Activated CD4-positive, alpha-beta T cell treated with anti-CD3 and anti-CD28 coated beads for 1 hour (primary cell): ENCODE results near the gene SMPD3.
A peak's percentile ranks its signal among the peaks of the same experiment; 100 is the strongest.

Source experiments
- DNase-seq: peaks from one replicate; pipeline ENCODE4 v3.0.0-alpha.2; 2020

SMPD3 gene

GRCh38 chr16:68470461-68471150 lies 22.3 kb upstream of the SMPD3 start:
- no peak for DNase-seq

GRCh38 chr16:68469796-68470460 lies 21.6 kb upstream of the SMPD3 start:
- no peak for DNase-seq

- DNase-seq, result no peak
Measured at GRCh38 chr16:68468842-68469241, 20.5 kb upstream of the SMPD3 start.

- DNase-seq, result no peak
Measured at GRCh38 chr16:68466174-68466573, 17.9 kb upstream of the SMPD3 start.

GRCh38 chr16:68463904-68464303 lies 15.6 kb upstream of the SMPD3 start:
- DNase-seq, result no peak

GRCh38 chr16:68460067-68460466 lies 11.8 kb upstream of the SMPD3 start:
- DNase-seq, result no peak

- DNase-seq, result no peak
Measured at GRCh38 chr16:68459457-68459856, 11.1 kb upstream of the SMPD3 start.

- no peak for DNase-seq
Measured at GRCh38 chr16:68458551-68458950, 10.2 kb upstream of the SMPD3 start.

GRCh38 chr16:68458101-68458500 lies 9.8 kb upstream of the SMPD3 start:
- DNase-seq, result no peak

- no peak for DNase-seq
Measured at GRCh38 chr16:68455631-68456030, 7.3 kb upstream of the SMPD3 start.

- DNase-seq, result no peak
Measured at GRCh38 chr16:68454920-68455435, 6.7 kb upstream of the SMPD3 start.

GRCh38 chr16:68453816-68454215 lies 5.5 kb upstream of the SMPD3 start:
- no peak for DNase-seq

GRCh38 chr16:68452176-68452575 lies 3.9 kb upstream of the SMPD3 start:
- no peak for DNase-seq

- DNase-seq, result no peak
Measured at GRCh38 chr16:68451676-68452075, 3.4 kb upstream of the SMPD3 start.

- no peak for DNase-seq
Measured at GRCh38 chr16:68450741-68451255, 2.5 kb upstream of the SMPD3 start.

GRCh38 chr16:68447653-68448359 lies 502 bp downstream of the SMPD3 start:
- peak; percentile 18 for DNase-seq

- no peak for DNase-seq
Measured at GRCh38 chr16:68446681-68447652, 1.3 kb downstream of the SMPD3 start.

- no peak for DNase-seq
Measured at GRCh38 chr16:68445458-68445857, 2.9 kb downstream of the SMPD3 start.

- DNase-seq, result no peak
Measured at GRCh38 chr16:68444056-68444657, 4.2 kb downstream of the SMPD3 start.

GRCh38 chr16:68436581-68436980 lies 11.7 kb downstream of the SMPD3 start:
- DNase-seq, result no peak

- DNase-seq, result no peak
Measured at GRCh38 chr16:68434624-68435210, 13.6 kb downstream of the SMPD3 start.

GRCh38 chr16:68433316-68433715 lies 15.0 kb downstream of the SMPD3 start:
- no peak for DNase-seq
